Peyer's patch (tissue), 4 donors: Measurements from ENCODE around the gene ELOVL7.

ENCODE experiments used
- POLR2A ChIP-seq, 2 donors: fragments of 450-650 bp; IDR thresholded peaks; one replicate each; pipeline ENCODE4 v1.5.1; 2017; ENCODE audit warnings: antibody characterized with exemption in 2 of 2, mild to moderate bottlenecking in 2 of 2, moderate library complexity in 2 of 2
- TF ChIP-seq, protein P1 (sequence below), 6 experiments: fragments of 450-650 bp in 4 of 6; fragments of 200-600 bp in 2 of 6; sonication (generic) in 1 of 6; IDR thresholded peaks; one replicate each; pipeline ENCODE4 v1.5.1; 2017 to 2019; ENCODE audit warnings: antibody characterized with exemption in 6 of 6, mild to moderate bottlenecking in 3 of 6, moderate library complexity in 1 of 6

DNA sequence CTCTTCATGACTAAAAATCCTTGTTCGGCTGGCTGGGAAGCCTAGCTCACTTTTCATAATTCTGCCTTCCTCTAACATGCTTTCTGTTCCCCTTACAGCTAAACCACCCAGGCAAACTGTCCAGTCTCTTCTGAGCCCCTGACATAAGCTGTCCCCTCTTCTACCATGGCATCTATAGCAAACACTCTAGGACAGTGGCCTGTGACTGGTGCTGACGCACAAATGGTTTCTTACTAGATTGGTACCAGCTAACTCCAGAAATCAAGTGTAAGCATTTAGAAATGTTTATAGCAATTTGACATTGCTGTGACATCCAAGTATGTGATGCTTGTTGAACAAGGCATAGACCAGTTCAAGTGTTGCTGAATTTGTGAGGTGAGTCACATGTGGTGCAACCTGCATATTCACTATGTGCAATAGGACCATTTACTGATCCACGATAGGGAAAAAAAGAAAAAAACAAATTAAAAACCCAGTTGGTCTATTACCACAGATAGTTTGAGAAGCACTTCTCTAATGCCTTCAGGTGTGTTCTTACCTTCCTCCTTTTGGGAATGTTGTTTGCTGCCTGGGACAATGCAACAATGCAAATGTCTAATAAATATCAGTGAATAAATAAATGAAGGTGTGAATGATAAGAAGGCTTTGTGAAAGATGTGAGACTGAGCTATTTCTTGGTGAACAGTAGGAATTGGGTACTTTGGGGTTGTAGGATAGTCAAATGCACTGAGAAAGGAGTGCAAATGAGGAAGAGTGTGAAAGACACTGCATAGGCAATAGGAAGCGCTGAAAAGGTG lies 22.4 kb downstream of the ELOVL7 start:
- no peak for TF ChIP-seq POLR2A (IDR thresholded peaks at IDR 0.05)
- TF ChIP-seq, protein P1, sequence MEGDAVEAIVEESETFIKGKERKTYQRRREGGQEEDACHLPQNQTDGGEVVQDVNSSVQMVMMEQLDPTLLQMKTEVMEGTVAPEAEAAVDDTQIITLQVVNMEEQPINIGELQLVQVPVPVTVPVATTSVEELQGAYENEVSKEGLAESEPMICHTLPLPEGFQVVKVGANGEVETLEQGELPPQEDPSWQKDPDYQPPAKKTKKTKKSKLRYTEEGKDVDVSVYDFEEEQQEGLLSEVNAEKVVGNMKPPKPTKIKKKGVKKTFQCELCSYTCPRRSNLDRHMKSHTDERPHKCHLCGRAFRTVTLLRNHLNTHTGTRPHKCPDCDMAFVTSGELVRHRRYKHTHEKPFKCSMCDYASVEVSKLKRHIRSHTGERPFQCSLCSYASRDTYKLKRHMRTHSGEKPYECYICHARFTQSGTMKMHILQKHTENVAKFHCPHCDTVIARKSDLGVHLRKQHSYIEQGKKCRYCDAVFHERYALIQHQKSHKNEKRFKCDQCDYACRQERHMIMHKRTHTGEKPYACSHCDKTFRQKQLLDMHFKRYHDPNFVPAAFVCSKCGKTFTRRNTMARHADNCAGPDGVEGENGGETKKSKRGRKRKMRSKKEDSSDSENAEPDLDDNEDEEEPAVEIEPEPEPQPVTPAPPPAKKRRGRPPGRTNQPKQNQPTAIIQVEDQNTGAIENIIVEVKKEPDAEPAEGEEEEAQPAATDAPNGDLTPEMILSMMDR (IDR thresholded peaks at IDR 0.05): no peak
